HL-60 (cell line): ENCODE results near the gene BCAS3.

ENCODE experiments used
- DNase-seq, 2 experiments: peaks; one replicate each; pipeline ENCODE4 v3.0.0-alpha.2; 2010 to 2020; ENCODE audit warnings: low read depth in 1 of 2, low spot score in 1 of 2
- H3K27ac ChIP-seq: fragments of 250-450 bp; sonication (Bioruptor Pico); replicated peaks from 2 replicates; pipeline ENCODE4 v1.5.1; 2020; ENCODE audit warnings: mild to moderate bottlenecking, moderate library complexity
- H3K27me3 ChIP-seq: fragments of 250-450 bp; sonication (Bioruptor Pico); 2 replicates; pipeline ENCODE4 v1.5.1; 2021; ENCODE audit warnings: mild to moderate bottlenecking, moderate library complexity; ENCODE audit not compliant: insufficient read depth, poor library complexity, severe bottlenecking
- H3K4me3 ChIP-seq: replicated peaks from 2 replicates; pipeline ENCODE4 v1.5.1; 2011; ENCODE audit warnings: mild to moderate bottlenecking, control low read depth, low read length; ENCODE audit not compliant: insufficient read depth
- CTCF ChIP-seq: IDR thresholded peaks from one replicate; pipeline ENCODE4 v1.5.1; 2011; ENCODE audit warnings: low read length, control low read depth, inconsistent platforms; ENCODE audit not compliant: insufficient read depth
- GABPA ChIP-seq: IDR thresholded peaks from 2 replicates; pipeline ENCODE4 v1.6.1; 2012; ENCODE audit warnings: low read depth
- POLR2AphosphoS5 ChIP-seq: IDR thresholded peaks from 2 replicates; pipeline ENCODE4 v1.6.1; 2012; ENCODE audit warnings: low read depth
- REST ChIP-seq: IDR thresholded peaks from 2 replicates; pipeline ENCODE4 v1.6.1; 2012; ENCODE audit warnings: low read depth; ENCODE audit not compliant: insufficient replicate concordance
- SPI1 ChIP-seq: IDR thresholded peaks from 2 replicates; pipeline ENCODE4 v1.6.1; 2012; ENCODE audit warnings: low read depth, mild to moderate bottlenecking, borderline replicate concordance

Gene BCAS3

GRCh38 chr17:60832631-60833030 lies 155.0 kb downstream of the BCAS3 start:
- DNase-seq, result no peak
- TF ChIP-seq SPI1 (no peak), POLR2AphosphoS5 (no peak), REST (no peak), GABPA (no peak), CTCF (no peak)
- H3K27ac ChIP-seq, result no peak overlapping the region
- no peaks in the 10 kb centered on the region for H3K27me3 ChIP-seq
- H3K4me3 ChIP-seq, result no peak overlapping the region

- TF ChIP-seq POLR2AphosphoS5 (no peak), GABPA (no peak), REST (no peak), CTCF (no peak), SPI1 (no peak)
- no peak overlapping the region for H3K27ac ChIP-seq
- DNase-seq, result no peak
- H3K4me3 ChIP-seq, result no peak overlapping the region
- H3K27me3 ChIP-seq, result no peaks in the 10 kb centered on the region
These were observed 162.8 kb downstream of the BCAS3 start for GRCh38 chr17:60840456-60840855.

- no peaks in the 10 kb centered on the region for H3K27me3 ChIP-seq
- H3K4me3 ChIP-seq, result no peak overlapping the region
- TF ChIP-seq POLR2AphosphoS5, result no peak
- no peak for TF ChIP-seq SPI1
- no peak for TF ChIP-seq GABPA
- no peak for TF ChIP-seq REST
- TF ChIP-seq CTCF, result no peak
- DNase-seq, result no peak
- H3K27ac ChIP-seq, result no peak overlapping the region
These were observed 167.4 kb downstream of the BCAS3 start for GRCh38 chr17:60845012-60845411.
